Endothelial cell (in vitro differentiated cells): ENCODE measurements around the gene UBA52. TPM values are rescaled to one million over a fixed set of nuclear protein-coding genes. Genes with fewer than 3 reads are reported as not detected.

Experiments used
- DNase-seq: peaks from one replicate; pipeline ENCODE4 v3.0.0; 2021; ENCODE audit warnings: low spot score
- H3K27ac Mint-ChIP-seq: one replicate; pipeline ENCODE4 v1.8.0; 2021; ENCODE audit warnings: mixed read lengths, inconsistent platforms; ENCODE audit not compliant: unreplicated experiment
- H3K27me3 Mint-ChIP-seq: one replicate; pipeline ENCODE4 v1.8.0; 2021; ENCODE audit warnings: mild to moderate bottlenecking, moderate library complexity, mixed read lengths, inconsistent platforms; ENCODE audit not compliant: unreplicated experiment
- H3K36me3 Mint-ChIP-seq: one replicate; pipeline ENCODE4 v1.8.0; 2021; ENCODE audit warnings: mild to moderate bottlenecking, low read depth, mixed read lengths, inconsistent platforms; ENCODE audit not compliant: unreplicated experiment
- H3K4me1 Mint-ChIP-seq: one replicate; pipeline ENCODE4 v1.8.0; 2021; ENCODE audit warnings: mild to moderate bottlenecking, mixed read lengths, inconsistent platforms; ENCODE audit not compliant: unreplicated experiment
- H3K4me3 Mint-ChIP-seq: one replicate; pipeline ENCODE4 v1.8.0; 2021; ENCODE audit warnings: mild to moderate bottlenecking, mixed read lengths, inconsistent platforms; ENCODE audit not compliant: unreplicated experiment
- H3K9me3 Mint-ChIP-seq: one replicate; pipeline ENCODE4 v1.8.0; 2021; ENCODE audit warnings: mixed read lengths, inconsistent platforms; ENCODE audit not compliant: unreplicated experiment
- CTCF ChIP-seq: fragments of 200-600 bp; sonication (generic); IDR thresholded peaks from one replicate; pipeline ENCODE4 v1.5.0; 2021; ENCODE audit warnings: antibody characterized with exemption; ENCODE audit not compliant: unreplicated experiment
- total RNA-seq: library from RNA; stranded (reverse); fragmentation: NEBNext Ultra II Directional; extraction: Animal tissue kit (Norgen Biotek cat#: 25700); gene quantifications from one replicate; pipeline ENCODE4 v1.2.1, GENCODE V29; 2021; ENCODE audit not compliant: unreplicated experiment

The UBA52 gene
- total RNA-seq, 1 donor from 2014 or later: 1,465 TPM

- DNase-seq: no peak
- no peak overlapping the region for H3K4me3 Mint-ChIP-seq
- TF ChIP-seq CTCF: no peak
- no peaks in the 10 kb centered on the region for H3K9me3 Mint-ChIP-seq
- H3K27ac Mint-ChIP-seq: no peak overlapping the region
- peaks cover 5% of the 10 kb centered on the region for H3K27me3 Mint-ChIP-seq
- H3K4me1 Mint-ChIP-seq: no peaks in the 10 kb centered on the region
- H3K36me3 Mint-ChIP-seq: no peaks in the 10 kb centered on the region
These were observed 55.2 kb downstream of the UBA52 start for GRCh38 chr19:18626906-18627305.

Other genes with a start within 250 kb of the UBA52 start
- gene LSM4, start 248.8 kb upstream of the UBA52 start, total RNA-seq: 166 TPM
- gene PGPEP1, start 231.3 kb upstream of the UBA52 start, total RNA-seq: 32.1 TPM
- gene GDF15, start 185.7 kb upstream of the UBA52 start, total RNA-seq: 1.3 TPM
- not detected for gene LRRC25, start 174.2 kb upstream of the UBA52 start, total RNA-seq
- gene SSBP4, start 152.5 kb upstream of the UBA52 start, total RNA-seq: 60.7 TPM
- 68.5 TPM for gene ISYNA1, start 133.7 kb upstream of the UBA52 start, total RNA-seq
- 11.0 TPM for gene ELL, start 49.8 kb upstream of the UBA52 start, total RNA-seq
- 229 TPM for gene FKBP8, start 28.3 kb upstream of the UBA52 start, total RNA-seq
- 105 TPM for gene KXD1, start 14.0 kb upstream of the UBA52 start, total RNA-seq
- gene REX1BD, start 16.9 kb downstream of the UBA52 start, total RNA-seq: 88.8 TPM
- 0.74 TPM for gene CRLF1, start 34.9 kb downstream of the UBA52 start, total RNA-seq
- gene TMEM59L, start 41.0 kb downstream of the UBA52 start, total RNA-seq: 0.15 TPM
- gene KLHL26, start 65.2 kb downstream of the UBA52 start, total RNA-seq: 5.1 TPM
- 17.5 TPM for gene CRTC1, start 111.8 kb downstream of the UBA52 start, total RNA-seq
- not detected for gene COMP, start 219.4 kb downstream of the UBA52 start, total RNA-seq